NOMO-1 treated with dmso at 0.1 percent for 144 hours (cell line): Measurements from ENCODE around the gene NR2F6.
"Not testable (repeated sequence)": the region's sequence is repeated elsewhere in the genome, so short reads cannot be mapped to it uniquely, and the experiment has no call there.

Source experiments
- DNase-seq: peaks from one replicate; lab custom pipeline; 2025; ENCODE audit not compliant: unreplicated experiment; lab: John Stamatoyannopoulos, UW

NR2F6 gene

GRCh38 chr19:17245535-17245984 lies at the start of gene NR2F6:
TSS of gene NR2F6 (minus strand) at chr19:17245919. CDS start at chr19:17245220, 699 bp downstream.
- no peak for DNase-seq

DNA sequence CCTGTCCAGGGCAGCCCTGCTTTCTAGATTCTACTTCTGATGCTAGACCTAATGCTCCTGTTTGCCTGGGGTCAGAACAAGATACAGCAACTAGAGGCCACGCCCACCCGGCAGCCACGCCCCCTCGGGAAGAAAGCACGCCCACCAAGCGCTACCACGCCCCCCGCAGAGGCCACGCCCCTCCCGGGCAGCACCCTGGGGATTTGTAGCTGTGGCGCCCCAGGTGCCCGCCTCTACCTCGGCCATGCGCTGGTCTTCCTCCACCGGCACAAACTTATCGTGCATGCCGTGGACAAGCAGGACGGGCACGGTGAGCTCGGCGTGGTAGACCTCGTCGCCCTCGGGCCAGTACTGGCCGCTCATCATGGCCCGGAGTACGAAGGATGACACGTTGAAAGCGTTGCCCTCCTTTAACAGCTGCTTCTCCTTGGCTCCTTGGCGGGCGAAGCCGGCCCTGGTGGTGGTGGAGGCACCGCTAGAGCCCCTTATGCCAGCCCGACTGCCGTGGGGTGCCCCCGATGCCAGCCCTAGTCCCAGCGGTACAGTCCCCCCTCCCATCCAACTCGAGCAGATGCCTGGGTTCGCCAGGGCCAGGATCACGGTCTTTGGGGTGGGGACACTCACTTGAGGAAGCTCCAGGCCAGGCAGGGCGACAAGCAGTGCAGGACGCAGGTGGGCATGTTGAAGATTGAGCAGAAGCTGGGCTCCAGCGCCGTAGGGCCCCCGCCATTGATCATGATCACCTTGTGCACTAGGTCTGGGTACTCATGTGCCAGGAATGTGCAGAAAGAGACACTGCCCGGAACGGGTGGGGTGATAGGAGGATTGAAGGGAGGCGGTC lies 48.6 kb upstream of the NR2F6 start:
- no peak for DNase-seq

GRCh38 chr19:17293605-17294004 lies 47.9 kb upstream of the NR2F6 start:
- no peak for DNase-seq

GRCh38 chr19:17292301-17293074 lies 46.8 kb upstream of the NR2F6 start:
- DNase-seq, result peak; percentile 75

- DNase-seq, result no peak
These were observed 43.8 kb upstream of the NR2F6 start for GRCh38 chr19:17289489-17289888.

DNA sequence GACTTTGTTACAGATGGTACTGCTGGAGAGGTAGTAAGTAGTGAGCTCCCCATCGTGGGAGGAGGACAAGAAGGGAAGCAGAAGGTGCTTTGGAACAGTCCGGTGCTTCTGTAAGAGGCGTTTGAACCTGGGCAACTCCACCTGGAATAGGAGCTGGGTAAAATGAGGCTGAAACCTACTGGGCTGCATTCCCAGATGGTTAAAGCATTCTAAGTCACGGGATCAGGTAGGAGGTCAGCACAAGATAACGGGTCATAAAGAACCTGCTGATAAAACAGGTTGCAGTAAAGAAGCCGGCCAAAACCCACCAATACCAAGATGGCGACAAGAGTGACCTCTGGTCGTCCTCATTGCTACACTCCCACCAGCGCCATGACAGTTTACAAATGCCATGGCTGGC lies 41.0 kb upstream of the NR2F6 start:
- DNase-seq, result no peak

GRCh38 chr19:17286263-17286662 lies 40.5 kb upstream of the NR2F6 start:
- DNase-seq, result no peak

DNA sequence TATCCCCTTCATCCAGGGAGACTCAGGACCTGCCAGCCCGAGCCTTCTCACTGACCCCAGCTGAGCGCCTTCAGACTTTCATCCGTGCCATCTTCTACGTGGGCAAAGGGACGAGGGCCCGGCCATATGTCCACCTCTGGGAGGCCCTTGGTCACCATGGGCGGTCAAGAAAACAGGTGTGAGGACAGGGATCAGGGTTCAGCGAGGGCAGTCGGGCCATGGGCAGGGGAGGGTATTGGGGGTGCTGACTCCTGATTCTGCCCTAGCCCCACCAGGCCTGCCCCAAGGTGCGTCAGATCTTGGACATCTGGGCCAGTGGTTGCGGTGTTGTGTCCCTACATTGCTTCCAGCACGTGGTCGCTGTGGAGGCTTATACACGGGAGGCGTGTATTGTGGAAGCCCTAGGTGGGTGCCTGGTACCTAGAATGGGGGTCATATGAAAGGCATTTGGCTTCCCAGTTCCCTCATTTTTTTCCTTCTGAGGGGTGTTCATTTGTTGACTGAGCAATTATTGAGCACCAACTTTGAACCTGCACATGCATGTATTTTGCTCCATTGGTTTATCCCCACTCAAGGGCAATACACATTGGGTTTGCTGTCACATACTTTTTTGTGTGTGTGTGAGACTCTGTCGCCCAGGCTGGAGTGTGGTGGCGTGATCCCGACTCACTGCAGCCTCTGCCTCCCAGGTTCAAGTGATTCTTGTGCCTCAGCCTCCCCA lies 39.9 kb upstream of the NR2F6 start:
- no peak for DNase-seq

DNA sequence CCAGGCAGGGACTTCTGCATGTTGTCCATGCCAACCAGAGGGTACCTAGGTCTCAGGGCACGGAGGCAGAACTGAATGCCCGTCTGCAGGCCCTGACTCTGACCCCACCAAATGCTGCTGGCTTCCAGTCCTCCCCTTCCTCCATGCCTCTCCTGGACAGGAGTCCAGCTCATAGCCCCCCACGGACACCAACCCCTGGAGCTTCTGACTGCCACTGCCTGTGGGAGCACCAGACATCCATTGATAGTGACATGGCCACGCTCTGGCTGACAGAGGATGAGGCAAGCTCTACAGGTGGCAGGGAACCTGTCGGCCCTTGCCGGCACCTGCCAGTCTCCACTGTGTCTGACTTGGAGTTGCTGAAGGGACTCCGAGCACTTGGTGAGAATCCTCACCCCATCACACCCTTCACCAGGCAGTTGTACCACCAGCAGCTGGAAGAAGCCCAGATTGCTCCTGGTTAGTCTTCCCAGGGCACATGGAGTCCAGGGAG lies 37.8 kb upstream of the NR2F6 start:
- DNase-seq, result no peak

- peak; percentile 81 for DNase-seq
These were observed 36.9 kb upstream of the NR2F6 start for GRCh38 chr19:17282488-17283125.

DNA sequence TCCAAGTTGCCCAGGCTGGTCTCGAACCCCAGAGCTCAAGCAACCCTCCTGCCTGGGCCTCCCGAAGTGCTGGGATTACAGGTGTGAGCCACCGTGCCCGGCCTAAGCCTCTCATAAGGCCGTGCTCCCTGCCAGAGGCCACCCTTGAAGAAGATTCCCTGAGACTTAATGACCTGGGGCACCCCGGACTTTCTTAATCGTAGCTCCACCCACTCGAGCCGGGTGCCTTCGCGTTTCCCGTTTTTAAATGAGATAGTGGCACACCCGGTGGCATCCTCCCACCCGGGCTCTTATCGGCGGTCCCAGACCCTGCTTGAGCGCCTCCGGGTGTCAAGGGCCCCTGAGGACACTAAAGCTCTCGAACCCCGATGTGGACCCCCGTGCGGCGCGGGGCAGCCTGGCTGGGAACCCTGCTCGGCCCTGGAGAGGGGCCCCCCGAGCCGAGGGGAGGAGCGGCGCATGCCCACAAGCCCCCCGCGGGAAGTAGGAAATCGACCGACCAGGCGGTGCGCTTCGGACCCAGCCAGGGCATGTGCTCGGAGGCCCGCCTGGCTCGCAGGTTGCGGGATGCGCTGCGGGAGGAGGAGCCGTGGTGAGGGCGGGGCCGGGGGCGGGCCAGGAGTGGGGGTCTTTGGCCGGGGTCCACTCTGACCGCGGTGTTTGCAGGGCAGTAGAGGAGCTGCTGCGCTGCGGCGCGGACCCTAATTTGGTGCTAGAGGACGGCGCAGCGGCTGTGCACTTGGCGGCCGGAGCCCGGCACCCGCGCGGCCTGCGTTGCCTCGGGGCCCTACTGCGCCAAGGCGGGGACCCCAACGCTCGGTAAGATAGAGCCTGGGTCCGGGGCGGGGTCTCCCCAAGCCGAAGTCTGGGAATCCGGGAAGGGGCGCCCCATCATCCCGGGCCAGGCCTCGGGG lies 35.9 kb upstream of the NR2F6 start, which contains the start of gene ANKLE1:
Gene ANKLE1, plus strand, starts transcription at position 511 of the 914 bp plus-strand sequence. Its CDS starts 20 bp downstream, at position 531.
- DNase-seq, result peak; percentile 37

DNA sequence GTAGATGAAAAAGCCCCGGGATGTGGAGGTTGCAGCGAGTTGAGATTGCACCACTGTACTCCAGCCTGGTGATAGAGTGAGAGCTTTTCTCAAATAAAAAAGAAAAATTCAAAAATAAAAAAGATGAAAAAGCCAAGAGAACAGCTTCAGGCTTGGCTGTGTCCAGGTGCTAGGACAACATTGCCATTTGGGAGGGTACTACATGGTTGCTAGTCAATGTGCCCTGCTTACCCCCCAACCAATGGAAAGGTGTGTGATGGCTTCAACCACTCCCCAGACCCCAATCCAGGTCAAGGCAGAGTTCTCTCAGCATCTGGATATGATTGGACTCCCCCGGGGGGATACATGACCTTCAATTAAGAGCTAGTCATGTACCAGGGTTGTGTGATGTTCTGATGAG lies 33.7 kb upstream of the NR2F6 start:
- no peak for DNase-seq

DNA sequence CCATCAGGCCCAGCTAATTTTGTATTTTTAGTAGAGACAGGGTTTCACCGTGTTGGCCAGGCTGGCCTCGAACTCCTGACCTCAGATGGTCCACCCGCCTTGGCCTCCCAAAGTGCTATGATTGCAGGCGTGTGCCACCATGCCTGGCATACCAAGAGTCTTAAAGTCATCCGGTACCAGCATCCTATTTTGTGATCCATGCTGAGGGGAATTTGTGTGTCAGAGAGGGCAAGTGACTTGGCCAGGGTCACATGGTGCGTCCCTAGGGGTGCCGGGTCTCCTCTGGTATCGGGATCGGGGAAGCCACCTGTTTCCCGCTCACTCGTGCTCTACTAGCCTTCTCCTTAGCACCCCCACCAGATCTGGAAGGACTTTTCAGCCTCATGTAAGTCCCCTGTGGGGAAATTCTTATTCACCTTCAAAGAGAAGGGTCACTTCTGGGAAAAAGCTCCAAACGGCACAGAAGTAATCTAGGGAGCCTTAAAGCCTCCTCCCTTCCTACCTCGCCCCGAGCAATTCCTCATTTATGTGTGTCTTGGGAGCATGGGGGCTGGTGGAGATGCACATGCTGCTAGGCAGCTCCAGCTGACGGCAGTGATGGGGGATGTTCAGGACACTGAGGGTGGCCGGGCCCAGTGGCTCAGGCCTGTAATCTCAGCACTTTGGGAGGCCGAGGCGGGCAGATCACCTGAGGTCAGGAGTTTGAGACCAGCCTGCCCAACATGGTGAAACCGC lies 29.9 kb upstream of the NR2F6 start:
- DNase-seq, result no peak

DNA sequence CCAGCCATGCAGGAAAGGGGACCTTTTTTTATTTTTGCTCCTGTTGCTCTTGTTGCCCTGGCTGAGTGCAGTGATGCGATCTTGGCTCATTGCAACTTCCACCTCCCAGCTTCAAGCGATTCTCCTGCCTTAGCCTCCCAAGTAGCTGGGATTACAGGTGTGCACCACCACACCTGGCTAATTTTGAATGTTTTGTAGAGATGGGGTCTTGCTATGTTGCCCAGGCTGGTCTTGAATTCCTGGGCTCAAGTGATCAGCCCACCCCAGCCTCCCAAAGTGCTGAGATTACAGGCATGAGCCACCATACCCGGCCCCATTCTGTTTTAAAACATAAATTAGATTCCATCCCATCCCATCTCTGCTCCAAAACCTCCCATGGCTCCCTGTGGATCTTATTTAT lies 29.2 kb upstream of the NR2F6 start:
- DNase-seq, result not testable (repeated sequence)

- no peak for DNase-seq
These were observed 23.0 kb upstream of the NR2F6 start for GRCh38 chr19:17268754-17269153.

DNA sequence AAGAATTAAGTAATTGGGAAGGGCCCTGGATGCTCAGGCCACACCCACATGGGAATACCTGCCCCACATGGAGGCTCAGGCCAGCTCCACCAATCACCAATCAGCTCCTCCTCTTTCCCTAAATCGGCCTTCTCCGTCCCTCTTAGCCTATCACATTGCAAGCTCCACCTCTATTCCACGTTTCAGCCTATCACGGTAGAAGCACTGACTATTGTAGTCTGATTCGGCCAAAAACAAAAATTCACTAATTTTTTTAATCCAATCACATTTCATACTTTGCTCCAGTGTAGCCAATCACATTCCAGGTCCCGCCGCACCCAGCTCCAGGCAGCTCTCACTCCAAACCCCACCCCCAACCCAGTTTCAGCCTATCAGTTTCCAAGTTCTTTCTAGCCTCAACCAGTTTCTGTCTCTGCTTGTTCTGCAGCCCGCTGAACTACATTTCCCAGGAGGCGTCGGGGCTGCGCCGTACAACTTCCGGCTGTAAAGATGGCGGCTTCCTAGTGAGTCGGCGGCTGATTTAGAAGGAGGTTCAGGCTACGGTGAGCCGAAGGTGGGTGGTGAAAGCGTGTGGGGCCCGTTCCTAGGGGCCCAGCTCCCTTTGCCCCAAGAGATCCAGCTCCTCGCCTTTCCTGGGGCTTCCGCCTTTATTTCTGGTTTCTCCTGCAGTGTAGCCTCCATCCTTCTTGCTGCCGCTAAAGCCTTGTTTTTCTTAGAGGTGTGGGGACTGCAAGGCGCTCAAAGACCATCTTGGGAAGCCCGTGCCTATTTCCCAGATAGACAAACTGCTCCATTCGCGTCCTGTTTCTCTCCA lies 21.5 kb upstream of the NR2F6 start, which contains the start of gene BABAM1:
Gene BABAM1, plus strand, starts transcription at position 469 of the 814 bp plus-strand sequence. CDS start 1,364 bp downstream, outside the sequence.
- DNase-seq, result peak; percentile 98

DNA sequence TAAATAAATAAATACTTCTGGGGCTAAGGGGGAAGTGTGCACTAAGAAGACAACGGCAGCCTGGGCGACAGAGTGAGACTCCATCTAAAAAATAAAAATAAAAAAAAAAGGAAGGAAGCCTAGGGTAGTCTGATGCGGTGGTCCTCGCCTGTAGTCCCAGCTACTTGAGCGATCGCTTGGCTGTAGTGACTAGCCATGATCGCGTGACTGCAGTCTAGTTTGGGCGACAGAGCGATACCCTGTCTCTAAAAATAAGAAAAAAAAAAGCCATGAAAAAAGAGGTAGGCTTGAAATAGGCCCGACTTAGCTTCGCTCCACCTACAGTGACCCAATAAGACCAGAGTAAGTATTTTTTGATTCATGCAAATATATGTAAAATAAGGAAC lies 20.9 kb upstream of the NR2F6 start:
- DNase-seq, result peak; percentile 59

DNA sequence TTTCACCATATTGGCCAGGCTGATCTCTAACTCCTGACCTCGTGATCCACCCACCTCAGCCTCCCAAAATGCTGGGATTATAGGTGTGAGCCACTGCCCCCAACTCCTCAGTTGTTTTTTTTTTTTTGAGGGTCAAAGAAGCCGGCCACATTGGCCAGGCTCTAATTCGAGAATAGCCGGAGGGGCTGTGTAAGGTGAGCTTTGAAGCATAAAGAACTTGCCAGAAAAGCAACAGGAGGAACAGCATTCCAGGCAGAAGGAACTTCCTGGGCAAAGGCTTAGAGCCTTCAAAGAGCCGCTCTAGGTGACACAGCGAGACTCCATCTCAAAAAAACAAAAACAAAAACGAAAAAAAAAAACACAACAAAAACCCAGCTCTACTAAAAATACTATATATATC lies 20.3 kb upstream of the NR2F6 start:
- DNase-seq, result no peak
